Vagina (tissue), 2 donors: ENCODE measurements around the gene ARHGAP31. TPM values are rescaled to one million over a fixed set of nuclear protein-coding genes. Genes with fewer than 3 reads are reported as not detected.

Experiments used
- DNase-seq, 2 donors: peaks; one replicate each; pipeline ENCODE4 v3.0.0-alpha.2; 2017; ENCODE audit errors: extremely low spot score in 2 of 2
- H3K27ac ChIP-seq: fragments of 200-600 bp; sonication (generic); one replicate; pipeline ENCODE4 v1.5.1; 2019
- H3K27me3 ChIP-seq: fragments of 200-600 bp; sonication (generic); one replicate; pipeline ENCODE4 v1.5.1; 2019
- H3K36me3 ChIP-seq, 2 donors: fragments of 200-600 bp; sonication (generic); one replicate each; pipeline ENCODE4 v1.5.1; 2017 to 2019
- H3K4me1 ChIP-seq: fragments of 200-600 bp; sonication (generic); one replicate; pipeline ENCODE4 v1.5.1; 2019
- H3K4me3 ChIP-seq, 2 donors: fragments of 200-600 bp; sonication (generic); 1 replicate in 1 of 2; 2 replicates in 1 of 2; pipeline ENCODE4 v1.5.1; 2016 to 2019
- H3K9me3 ChIP-seq: fragments of 200-600 bp; sonication (generic); one replicate; pipeline ENCODE4 v1.5.1; 2019
- CTCF ChIP-seq, 3 experiments: fragments of 450-650 bp in 2 of 3; fragments of 200-600 bp in 1 of 3; sonication (generic) in 1 of 3; IDR thresholded peaks; one replicate each; pipeline ENCODE4 v1.5.1; 2017 to 2019; ENCODE audit warnings: antibody characterized with exemption in 3 of 3, mild to moderate bottlenecking in 2 of 3, moderate library complexity in 2 of 3
- POLR2A ChIP-seq, 2 donors: fragments of 450-650 bp; IDR thresholded peaks; one replicate each; pipeline ENCODE4 v1.6.1; 2017; ENCODE audit warnings: antibody characterized with exemption in 2 of 2, mild to moderate bottlenecking in 2 of 2, moderate library complexity in 2 of 2
- POLR2AphosphoS5 ChIP-seq, 2 donors: sonication (generic); formaldehyde crosslinking; IDR thresholded peaks; one replicate each; pipeline ENCODE4 v1.9.0; 2017; ENCODE audit warnings: antibody characterized with exemption in 2 of 2, mild to moderate bottlenecking in 2 of 2, low read depth in 1 of 2; ENCODE audit not compliant: insufficient read depth in 1 of 2
- intact Hi-C: fragments of 100-400 bp; cut with DNase I; formaldehyde crosslinking; loops from one replicate; pipeline ENCODE4 v1.15.1; 2023
- total RNA-seq: library from RNA; depleted of rRNA; stranded (reverse); fragments of >200 nt; gene quantifications from one replicate; pipeline ENCODE4 v1.2.3, GENCODE V29; 2016

The ARHGAP31 gene
- total RNA-seq, 1 donor from 2014 or later = 13.0 TPM

GRCh38 chr3:119311081-119311925, 17.1 kb downstream of the ARHGAP31 start:
- DNase-seq = no peak
- Histone ChIP-seq H3K27ac (no peak overlapping the region), H3K4me1 (peaks cover 7% of the 10 kb centered on the region), H3K27me3 (no peaks in the 10 kb centered on the region), H3K9me3 (no peaks in the 10 kb centered on the region), H3K36me3 (no peaks in the 10 kb centered on the region), H3K4me3 (no peak overlapping the region)
- TF ChIP-seq POLR2AphosphoS5 (IDR thresholded peaks at IDR 0.05; ENCODE audit: insufficient read depth in 1 of 2, low read depth in 1 of 2) (no peak), POLR2A (IDR thresholded peaks at IDR 0.05) (no peak), CTCF (IDR thresholded peaks at IDR 0.05) (no peak)
- intact Hi-C loops = no loop called here

GRCh38 chr3:119313461-119313860, 19.3 kb downstream of the ARHGAP31 start:
- TF ChIP-seq POLR2AphosphoS5 (IDR thresholded peaks at IDR 0.05; ENCODE audit: insufficient read depth in 1 of 2, low read depth in 1 of 2) (no peak), CTCF (IDR thresholded peaks at IDR 0.05) (no peak), POLR2A (IDR thresholded peaks at IDR 0.05) (no peak)
- peaks cover 7% of the 10 kb centered on the region for H3K4me1 ChIP-seq
- intact Hi-C loops = no loop called here

GRCh38 chr3:119314821-119315220, 20.6 kb downstream of the ARHGAP31 start:
- Histone ChIP-seq H3K9me3 (no peaks in the 10 kb centered on the region), H3K4me1 (peaks cover 7% of the 10 kb centered on the region), H3K36me3 (no peaks in the 10 kb centered on the region), H3K4me3 (no peak overlapping the region), H3K27me3 (no peaks in the 10 kb centered on the region), H3K27ac (no peak overlapping the region)
- no peak for TF ChIP-seq POLR2AphosphoS5 (IDR thresholded peaks at IDR 0.05; ENCODE audit: insufficient read depth in 1 of 2, low read depth in 1 of 2)
- no peak for TF ChIP-seq CTCF (IDR thresholded peaks at IDR 0.05)
- DNase-seq = no peak
- intact Hi-C loops = no loop called here

More at GRCh38 chr3:119313461-119313860, 19.3 kb downstream of the ARHGAP31 start:
- no peaks in the 10 kb centered on the region for H3K9me3 ChIP-seq
- H3K36me3 ChIP-seq = no peaks in the 10 kb centered on the region
- H3K27me3 ChIP-seq = no peaks in the 10 kb centered on the region
- no peak overlapping the region for H3K4me3 ChIP-seq
- DNase-seq = no peak
- H3K27ac ChIP-seq = no peak overlapping the region

- TF ChIP-seq POLR2A (IDR thresholded peaks at IDR 0.05) (no peak), POLR2AphosphoS5 (IDR thresholded peaks at IDR 0.05; ENCODE audit: insufficient read depth in 1 of 2, low read depth in 1 of 2) (no peak), CTCF (IDR thresholded peaks at IDR 0.05) (no peak)
- Histone ChIP-seq H3K9me3 (no peaks in the 10 kb centered on the region), H3K36me3 (no peaks in the 10 kb centered on the region), H3K4me3 (no peak overlapping the region), H3K27ac (no peak overlapping the region), H3K4me1 (peaks cover 7% of the 10 kb centered on the region), H3K27me3 (no peaks in the 10 kb centered on the region)
- intact Hi-C loops = no loop called here
- no peak for DNase-seq
Observed at GRCh38 chr3:119315600-119316312, 21.6 kb downstream of the ARHGAP31 start.

- peaks cover 7% of the 10 kb centered on the region for H3K4me1 ChIP-seq
- no peak for DNase-seq
- H3K27ac ChIP-seq = no peak overlapping the region
- H3K4me3 ChIP-seq = no peak overlapping the region
- H3K9me3 ChIP-seq = no peaks in the 10 kb centered on the region
- TF ChIP-seq POLR2A (IDR thresholded peaks at IDR 0.05) = no peak
- TF ChIP-seq POLR2AphosphoS5 (IDR thresholded peaks at IDR 0.05; ENCODE audit: insufficient read depth in 1 of 2, low read depth in 1 of 2) = no peak
- TF ChIP-seq CTCF (IDR thresholded peaks at IDR 0.05) = no peak
- intact Hi-C loops = no loop called here
- H3K36me3 ChIP-seq = no peaks in the 10 kb centered on the region
- no peaks in the 10 kb centered on the region for H3K27me3 ChIP-seq
Observed at GRCh38 chr3:119316313-119316670, 22.1 kb downstream of the ARHGAP31 start.
